AG10803 (cell line): ENCODE results near the gene FYN.

Experiments used
- DNase-seq: peaks from one replicate; pipeline ENCODE4 v3.0.0; 2010; ENCODE audit warnings: low read depth
- H3K4me3 ChIP-seq: 2 replicates; pipeline ENCODE4 v1.5.1; 2011; ENCODE audit warnings: mild to moderate bottlenecking, low read length, control low read depth
- TF ChIP-seq, protein P1 (sequence below): conservative IDR thresholded peaks from 2 replicates; pipeline ENCODE4 v1.5.1; 2011; ENCODE audit warnings: mild to moderate bottlenecking, low read length, control low read depth, inconsistent platforms

FYN gene

DNA sequence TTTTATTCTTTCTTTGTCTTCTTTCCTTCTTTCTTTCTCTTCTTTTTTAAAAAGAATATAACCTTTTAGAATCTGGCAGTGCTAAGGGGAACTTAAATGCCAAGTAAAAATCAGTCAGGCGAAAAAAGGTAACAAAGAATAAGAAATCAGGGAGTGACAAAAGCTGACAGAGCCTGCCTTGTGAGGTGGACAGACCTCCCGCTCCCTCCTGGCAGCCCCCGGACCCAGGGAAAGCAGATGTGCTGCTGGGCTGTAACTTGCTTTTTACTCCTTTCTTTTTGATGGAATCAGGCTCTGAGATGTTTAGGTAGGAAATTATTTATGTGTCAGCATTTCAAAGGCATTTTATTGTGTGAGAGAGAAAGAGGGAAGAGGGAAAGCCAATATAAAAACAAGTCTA is 172.1 kb downstream of the FYN start:
- H3K4me3 ChIP-seq: no peak overlapping the region
- TF ChIP-seq, protein P1, sequence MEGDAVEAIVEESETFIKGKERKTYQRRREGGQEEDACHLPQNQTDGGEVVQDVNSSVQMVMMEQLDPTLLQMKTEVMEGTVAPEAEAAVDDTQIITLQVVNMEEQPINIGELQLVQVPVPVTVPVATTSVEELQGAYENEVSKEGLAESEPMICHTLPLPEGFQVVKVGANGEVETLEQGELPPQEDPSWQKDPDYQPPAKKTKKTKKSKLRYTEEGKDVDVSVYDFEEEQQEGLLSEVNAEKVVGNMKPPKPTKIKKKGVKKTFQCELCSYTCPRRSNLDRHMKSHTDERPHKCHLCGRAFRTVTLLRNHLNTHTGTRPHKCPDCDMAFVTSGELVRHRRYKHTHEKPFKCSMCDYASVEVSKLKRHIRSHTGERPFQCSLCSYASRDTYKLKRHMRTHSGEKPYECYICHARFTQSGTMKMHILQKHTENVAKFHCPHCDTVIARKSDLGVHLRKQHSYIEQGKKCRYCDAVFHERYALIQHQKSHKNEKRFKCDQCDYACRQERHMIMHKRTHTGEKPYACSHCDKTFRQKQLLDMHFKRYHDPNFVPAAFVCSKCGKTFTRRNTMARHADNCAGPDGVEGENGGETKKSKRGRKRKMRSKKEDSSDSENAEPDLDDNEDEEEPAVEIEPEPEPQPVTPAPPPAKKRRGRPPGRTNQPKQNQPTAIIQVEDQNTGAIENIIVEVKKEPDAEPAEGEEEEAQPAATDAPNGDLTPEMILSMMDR: no peak
- DNase-seq: no peak

DNA sequence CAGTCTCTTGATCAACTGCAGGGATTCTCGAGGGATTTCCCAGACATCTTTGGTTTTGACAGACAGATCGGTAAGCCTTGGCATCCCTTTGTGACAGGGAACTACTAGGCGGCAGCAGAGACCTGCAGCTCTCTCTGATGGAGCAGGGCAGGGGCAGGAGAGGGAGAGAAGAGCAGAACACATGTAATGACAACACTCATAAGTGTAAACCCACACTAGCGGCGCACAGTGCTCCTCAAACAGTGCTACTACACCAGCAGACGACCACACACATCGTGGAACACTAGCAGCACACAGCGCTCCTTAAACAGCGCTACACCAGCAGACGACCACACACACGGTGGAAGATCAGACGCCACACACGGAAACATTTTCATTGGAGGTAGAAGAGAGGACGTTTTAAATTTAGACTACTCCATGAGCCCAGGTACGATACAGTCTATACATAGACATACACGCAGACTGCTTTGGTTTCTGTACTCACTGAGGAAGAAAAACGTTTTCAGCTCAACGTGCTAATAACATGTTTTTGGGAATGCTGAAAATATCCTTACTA is 173.0 kb downstream of the FYN start:
- TF ChIP-seq, protein P1: no peak
- DNase-seq: no peak

DNA sequence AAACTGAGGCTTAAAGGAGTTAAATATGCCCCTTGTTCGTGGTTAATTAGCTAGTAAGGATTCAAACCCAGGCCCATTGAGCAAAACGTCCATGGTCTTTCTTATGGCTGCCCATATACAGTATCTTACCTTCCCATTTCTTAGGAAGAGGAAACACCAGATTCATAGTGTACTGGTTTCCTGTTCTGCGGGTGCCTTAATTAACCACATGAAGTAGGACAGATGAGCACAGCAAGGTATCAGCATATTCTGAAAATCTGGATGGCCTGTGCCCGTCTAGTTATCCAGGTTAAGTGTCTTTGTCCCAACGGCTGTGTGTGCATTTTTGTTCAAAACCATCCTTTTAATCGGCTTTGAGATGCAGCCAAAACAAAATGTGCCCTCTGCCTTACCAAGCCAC is 174.1 kb downstream of the FYN start:
- TF ChIP-seq, protein P1: no peak
- no peak overlapping the region for H3K4me3 ChIP-seq
- DNase-seq: no peak

More for the DNA sequence above, 173.0 kb downstream of the FYN start:
- no peak overlapping the region for H3K4me3 ChIP-seq

- H3K4me3 ChIP-seq: no peak overlapping the region
- DNase-seq: no peak
- TF ChIP-seq, protein P1: no peak
Measured at GRCh38 chr6:111696814-111697213, 176.4 kb downstream of the FYN start.

GRCh38 chr6:111692327-111693164 is 180.7 kb downstream of the FYN start:
- no peak overlapping the region for H3K4me3 ChIP-seq
- DNase-seq: peak; percentile 50
- TF ChIP-seq, protein P1: no peak

DNA sequence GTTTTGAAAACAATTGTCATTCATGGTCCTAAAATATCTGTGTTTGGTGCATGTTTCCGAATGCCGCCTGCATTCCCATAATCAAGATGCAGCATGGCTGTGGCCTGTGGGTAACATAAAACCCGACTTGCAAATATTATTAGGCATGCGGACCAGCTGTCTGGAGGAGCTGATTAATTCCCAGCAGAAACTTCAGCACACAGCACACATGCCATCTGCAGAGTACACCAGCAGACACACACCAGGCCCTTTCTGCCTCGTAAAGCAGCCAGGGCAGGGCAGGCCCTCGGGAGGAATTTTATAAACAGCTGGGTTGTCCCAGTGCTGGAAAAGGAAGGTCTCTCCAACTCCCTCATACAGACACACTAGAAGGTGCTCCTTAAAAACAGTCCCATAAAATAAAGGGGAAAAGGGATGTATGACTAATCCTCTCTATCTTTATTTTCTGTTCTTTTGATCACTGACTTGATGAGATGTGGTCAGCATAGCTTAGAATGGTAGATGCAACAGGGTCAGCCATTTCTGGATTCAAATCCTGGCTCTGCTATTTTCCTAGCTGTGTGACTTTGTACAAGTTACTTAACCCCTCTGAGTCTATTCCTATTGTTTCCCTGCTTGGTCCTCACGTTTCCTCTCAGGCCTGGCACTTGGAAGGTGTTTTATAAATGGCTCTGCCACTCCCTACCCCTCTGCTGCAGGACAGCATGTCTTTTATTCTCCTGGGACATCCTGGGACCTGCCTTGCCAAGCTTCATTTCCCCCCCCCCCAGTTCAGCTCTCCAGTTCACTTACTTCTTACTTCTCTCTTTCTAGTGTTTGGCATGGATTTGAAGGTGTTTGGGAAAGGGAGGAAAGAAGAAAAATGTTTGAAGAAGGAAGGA is 181.7 kb downstream of the FYN start:
- DNase-seq: peak; percentile 70
- H3K4me3 ChIP-seq: no peak overlapping the region
- TF ChIP-seq, protein P1: no peak
